ENCODE data around the gene UACA.

DNA sequence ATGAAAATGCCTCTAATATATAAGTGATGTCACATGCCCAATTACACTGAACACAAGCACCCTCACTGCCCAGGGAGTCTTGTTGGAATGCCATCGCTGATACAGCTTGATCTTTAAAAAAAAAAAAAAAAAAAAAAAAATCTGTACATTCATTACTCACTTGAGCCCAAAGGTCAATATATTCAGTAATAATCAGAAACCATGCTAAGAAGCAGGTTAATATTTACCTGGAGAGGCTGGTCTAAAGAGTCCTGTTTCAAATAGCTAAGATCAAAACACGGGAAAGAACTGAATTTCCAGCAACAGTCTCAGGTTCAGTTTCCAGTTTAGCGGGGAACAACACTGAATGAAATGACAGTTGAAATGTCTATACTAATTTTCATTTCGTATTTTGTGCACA lies 109.9 kb downstream of the UACA start:
- TF ChIP-seq, protein P1, sequence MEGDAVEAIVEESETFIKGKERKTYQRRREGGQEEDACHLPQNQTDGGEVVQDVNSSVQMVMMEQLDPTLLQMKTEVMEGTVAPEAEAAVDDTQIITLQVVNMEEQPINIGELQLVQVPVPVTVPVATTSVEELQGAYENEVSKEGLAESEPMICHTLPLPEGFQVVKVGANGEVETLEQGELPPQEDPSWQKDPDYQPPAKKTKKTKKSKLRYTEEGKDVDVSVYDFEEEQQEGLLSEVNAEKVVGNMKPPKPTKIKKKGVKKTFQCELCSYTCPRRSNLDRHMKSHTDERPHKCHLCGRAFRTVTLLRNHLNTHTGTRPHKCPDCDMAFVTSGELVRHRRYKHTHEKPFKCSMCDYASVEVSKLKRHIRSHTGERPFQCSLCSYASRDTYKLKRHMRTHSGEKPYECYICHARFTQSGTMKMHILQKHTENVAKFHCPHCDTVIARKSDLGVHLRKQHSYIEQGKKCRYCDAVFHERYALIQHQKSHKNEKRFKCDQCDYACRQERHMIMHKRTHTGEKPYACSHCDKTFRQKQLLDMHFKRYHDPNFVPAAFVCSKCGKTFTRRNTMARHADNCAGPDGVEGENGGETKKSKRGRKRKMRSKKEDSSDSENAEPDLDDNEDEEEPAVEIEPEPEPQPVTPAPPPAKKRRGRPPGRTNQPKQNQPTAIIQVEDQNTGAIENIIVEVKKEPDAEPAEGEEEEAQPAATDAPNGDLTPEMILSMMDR (IDR thresholded peaks at IDR 0.05 in 4 of 5, conservative IDR thresholded peaks at IDR 0.05 in 1 of 5) = no peak
- no peak for TF ChIP-seq POLR2A (IDR thresholded peaks at IDR 0.05)
